HG03025 (cell line): ENCODE results near the gene CSMD2.
"Not testable (repeated sequence)": the region's sequence is repeated elsewhere in the genome, so short reads cannot be mapped to it uniquely, and the experiment has no call there.

Experiments used
- ATAC-seq: cut with Tn5 transposase; IDR thresholded peaks from one replicate; pipeline ENCODE4 v1.9.1; 2021; ENCODE audit warnings: mild to moderate bottlenecking, moderate library complexity; ENCODE audit not compliant: unreplicated experiment, low FRiP score

The CSMD2 gene

GRCh38 chr1:34016281-34016680, 148.7 kb downstream of the CSMD2 start:
- ATAC-seq, result not testable (repeated sequence)

DNA sequence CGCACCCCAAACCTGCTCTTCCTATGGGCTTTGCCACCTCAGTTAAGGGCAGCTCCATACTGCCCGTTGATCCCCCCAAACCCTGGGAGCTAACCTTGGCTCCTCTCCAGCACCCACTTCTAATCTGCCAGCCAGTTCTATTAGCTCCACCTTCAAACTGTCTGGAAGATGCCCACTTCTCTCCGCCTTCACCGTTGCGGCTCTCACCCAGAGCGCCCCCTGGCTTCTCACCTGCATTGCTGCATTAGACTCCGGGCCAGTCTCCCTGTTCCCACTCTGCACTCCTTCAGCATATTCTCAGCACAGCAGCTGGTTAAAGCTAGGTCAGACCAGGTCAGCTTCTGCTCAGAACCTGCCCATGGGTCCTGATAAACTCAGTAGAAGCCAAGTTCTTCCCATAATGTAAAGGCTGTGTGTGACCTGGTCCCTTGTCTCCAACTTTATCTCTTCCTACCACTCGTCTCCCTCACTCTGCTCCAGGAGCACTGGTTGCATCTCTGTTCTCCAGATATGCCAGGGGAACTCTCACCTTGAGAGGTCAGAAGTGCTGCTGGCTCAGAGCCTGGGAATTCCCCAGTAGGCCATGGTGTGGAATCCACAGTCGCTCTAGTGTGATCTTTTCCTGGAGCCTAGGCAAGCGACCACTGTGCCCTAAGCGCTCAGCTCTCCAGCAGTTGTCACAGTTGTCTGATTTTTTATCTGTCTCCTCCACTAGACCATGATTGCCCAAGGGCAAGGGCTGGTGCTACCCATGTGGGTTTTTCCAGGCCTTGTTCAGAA, 150.9 kb downstream of the CSMD2 start:
- ATAC-seq, result no peak

DNA sequence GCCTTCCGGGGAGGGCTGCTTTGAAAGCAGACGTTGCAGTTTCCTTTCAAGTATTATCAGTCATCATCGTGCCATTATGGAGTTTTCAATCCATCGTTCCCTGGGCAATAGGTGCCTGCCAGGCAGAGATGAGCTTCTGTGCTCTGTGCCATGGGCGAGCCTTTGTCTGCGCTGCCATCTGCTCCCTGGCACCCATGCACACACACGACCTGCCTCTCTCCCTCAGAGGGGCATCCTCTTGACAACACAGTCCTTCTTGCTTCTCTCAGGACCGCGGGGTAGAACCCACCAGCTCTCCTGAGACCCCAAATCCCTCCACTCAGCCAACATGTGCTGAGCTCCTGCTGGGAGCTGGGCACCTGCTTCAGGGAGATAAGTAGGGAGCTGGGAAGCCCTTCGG, 151.9 kb downstream of the CSMD2 start:
- ATAC-seq, result no peak

GRCh38 chr1:34009340-34009985, 155.6 kb downstream of the CSMD2 start:
- ATAC-seq, result no peak

- ATAC-seq, result no peak
These were observed 157.3 kb downstream of the CSMD2 start for GRCh38 chr1:34007760-34008159.

DNA sequence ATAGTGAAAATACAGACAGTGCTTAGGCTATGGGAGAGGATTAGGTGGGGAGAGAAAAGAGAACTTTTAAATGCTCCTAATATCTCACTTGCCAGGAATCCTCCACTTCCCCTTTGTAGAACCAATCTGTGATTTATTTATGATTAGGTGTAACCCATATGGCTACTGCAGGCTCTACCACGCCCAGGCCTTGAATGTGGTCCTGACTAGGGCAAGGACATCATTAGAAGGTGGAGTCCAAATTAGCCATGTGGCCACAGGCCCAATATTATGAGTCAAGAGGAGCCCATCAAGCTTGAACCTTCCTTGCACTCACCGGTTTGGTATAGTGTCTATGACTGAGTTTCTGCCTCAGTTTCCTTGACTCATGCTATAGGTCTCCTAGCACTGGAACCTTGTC, 159.7 kb downstream of the CSMD2 start:
- ATAC-seq, result no peak

DNA sequence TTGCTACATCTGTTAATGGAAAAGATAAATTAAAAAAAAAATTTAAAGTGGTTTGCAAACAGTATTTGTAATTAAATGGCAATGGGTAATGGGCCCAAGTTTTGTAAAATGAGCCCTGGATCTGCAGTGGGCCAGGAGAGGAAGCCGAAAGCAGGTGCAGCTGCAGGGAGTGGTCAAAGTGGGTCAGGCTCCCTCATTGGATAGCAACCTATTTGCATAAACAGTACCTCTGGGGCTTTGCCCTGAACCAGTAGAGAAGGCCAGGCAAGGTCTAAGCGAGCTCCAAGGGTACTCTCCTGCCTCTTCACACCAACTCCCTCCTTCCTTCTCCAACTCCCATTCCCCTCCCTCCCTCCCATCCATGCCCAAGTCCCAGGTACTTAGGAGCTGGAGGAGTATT, 162.2 kb downstream of the CSMD2 start:
- no peak for ATAC-seq

- ATAC-seq, result no peak
These were observed 167.6 kb downstream of the CSMD2 start for GRCh38 chr1:33997127-33998036.

- no peak for ATAC-seq
These were observed 168.7 kb downstream of the CSMD2 start for GRCh38 chr1:33996281-33996680.

DNA sequence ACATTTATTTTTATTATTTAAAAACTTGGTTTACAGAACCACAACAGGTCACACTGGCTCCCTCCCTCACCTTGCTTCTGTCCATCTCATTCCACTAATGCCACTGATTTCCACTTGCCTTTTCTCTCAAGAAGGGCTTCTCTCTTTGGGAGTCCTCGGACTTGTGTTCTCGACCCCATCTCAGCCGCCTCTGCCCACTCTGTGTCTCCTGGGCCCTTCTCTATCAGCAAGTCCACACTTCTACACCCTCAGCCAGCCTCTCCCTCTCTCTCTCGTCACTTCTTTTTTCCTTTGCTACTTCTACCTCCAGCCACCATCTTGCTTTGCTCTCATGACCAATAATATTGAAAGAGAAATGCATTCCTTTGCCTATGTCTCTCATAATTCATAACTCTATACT, 171.7 kb downstream of the CSMD2 start:
- ATAC-seq, result no peak

DNA sequence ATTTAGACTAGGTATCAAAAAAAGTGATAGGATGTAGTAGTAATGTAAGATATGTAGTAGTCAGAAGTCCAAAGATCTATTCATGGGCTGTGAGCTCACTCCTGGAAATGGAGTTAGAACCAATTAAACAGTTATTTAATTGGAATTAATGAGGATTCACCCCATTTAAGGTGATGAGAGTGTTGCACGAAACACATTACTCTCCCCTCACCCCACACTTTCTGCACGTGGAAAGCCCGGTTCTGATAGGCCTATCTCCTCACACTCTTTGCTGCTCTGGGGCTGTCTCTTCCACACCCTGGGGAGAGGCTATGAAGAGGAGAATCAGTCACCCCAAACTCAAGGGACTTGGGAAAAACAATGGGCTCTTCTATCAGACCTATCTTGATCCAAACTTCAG, 174.7 kb downstream of the CSMD2 start:
- no peak for ATAC-seq

DNA sequence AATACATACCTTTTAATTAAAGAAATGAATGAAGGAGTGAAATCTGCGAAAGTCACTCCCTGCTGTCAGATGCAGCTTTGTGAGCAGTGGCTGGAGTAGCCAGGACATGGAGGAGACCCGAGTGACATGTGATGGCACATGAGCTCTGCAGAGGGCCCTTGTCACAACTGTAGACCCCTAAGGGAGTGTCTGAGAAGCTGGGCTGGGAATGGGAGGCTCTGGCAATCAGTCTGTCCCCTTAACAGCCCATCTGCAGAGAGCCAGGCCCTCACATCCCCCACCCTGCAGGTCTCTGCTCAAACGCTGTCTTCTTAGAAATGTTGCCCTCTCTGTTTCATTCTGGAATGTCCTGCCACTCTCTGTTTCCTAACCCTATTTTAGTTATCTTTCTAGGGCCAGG, 176.9 kb downstream of the CSMD2 start:
- no peak for ATAC-seq

- no peak for ATAC-seq
These were observed 178.5 kb downstream of the CSMD2 start for GRCh38 chr1:33986390-33987095.

DNA sequence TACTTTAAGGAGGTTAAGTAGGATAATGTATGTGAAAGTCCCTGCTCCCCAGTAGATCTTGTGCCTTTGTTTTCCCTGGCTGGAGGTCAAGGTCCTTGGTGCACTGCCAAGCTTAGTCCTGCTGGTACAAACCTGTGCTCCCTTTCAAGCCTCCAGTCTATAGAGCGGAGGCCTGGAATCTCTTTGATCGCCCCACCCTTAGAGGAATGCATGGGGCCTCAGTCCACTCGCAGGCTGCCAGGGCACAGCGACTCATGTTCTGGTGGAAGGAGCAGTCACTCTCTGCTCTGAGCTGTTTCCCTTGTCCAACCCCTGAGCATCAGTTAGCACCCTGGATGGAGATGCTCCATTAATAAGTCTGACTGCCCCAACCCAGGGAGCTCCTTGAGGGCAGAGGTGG, 179.4 kb downstream of the CSMD2 start:
- ATAC-seq, result no peak

DNA sequence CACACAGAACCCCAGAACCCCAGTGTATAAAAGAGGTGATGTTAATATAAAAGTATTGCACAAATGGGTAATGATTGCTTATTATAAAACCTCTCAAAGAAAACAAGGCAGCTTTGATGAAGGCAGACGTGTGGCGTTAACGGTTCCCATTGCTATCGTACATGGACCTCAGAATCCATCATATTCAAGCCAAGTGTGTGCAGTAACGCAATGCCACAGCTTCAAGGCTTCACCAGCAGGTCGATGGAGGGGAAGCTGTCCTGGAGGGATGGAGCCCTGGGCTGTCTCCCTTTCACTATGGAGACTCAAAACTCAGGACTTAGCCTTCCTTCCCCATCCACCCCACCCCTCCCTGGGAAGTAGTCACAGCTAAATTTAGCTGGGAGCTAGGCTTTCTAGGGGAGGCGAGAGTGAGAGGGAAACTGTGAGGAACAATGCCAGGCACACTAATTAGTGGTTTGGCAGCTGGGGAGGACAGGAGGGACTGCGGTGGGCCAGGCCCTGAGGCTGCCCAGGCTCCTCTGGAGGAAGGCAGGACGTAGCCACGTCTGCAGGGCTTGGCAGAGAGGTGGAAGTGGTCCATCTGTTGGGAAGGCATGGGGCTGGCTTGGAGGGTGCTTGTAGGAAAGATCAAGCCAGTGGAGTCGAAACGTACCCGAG, 180.0 kb downstream of the CSMD2 start:
- no peak for ATAC-seq

- ATAC-seq, result no peak
These were observed 182.6 kb downstream of the CSMD2 start for GRCh38 chr1:33982419-33982818.

GRCh38 chr1:33979341-33979740, 185.7 kb downstream of the CSMD2 start:
- ATAC-seq, result no peak

DNA sequence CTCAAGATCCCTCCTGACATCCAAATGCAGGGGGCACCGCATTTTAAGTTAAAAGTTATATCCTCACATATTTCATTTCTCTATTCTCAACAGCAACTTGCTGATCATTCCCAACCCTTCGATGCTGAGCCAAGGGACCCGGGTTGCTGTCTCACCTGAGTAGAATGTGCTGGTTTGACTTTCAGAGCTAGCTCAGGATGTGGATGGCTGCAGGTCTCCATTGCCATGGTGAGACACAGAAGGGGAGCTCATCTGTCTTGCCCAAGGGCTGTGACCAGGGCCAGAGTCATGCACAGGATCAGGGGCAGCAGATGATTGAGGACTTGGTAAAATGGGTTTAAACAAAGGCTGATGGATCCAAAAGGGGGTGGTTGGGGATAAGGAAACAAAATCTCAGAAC, 189.1 kb downstream of the CSMD2 start:
- ATAC-seq, result no peak

DNA sequence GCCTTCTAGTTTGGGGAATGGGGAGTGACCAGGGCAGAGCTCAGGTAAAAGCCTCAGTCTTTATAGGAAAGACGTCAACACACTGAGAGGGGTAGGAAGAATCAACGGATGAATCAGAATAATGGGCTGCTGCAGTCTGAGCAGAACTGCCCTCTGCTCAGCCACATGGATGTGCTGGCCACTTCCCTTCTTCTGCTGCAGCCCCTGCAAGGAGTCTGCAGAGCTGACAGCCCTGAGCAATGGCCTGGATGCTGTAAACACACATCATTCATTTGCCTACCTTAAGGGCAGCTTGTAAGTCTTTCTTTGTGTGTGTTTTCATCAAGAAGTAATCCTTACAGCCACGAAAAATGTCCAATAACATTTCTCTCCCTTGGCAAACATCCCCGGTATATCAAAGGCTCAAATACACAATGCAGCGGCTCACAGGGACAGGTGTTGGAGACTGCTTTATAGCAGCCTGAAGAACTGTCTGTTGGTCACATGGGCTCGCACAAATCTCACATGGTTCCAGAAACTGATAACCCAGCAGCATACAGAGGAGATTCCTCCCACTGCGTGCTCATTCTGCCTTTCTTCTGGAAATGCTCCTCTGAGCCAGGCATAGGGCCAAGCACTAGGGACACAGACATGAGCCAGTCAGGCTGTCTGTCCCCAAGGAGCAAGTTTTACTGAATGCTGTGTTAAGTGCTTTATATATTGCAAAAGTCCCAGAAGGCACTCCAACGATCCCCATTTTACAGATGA, 191.1 kb downstream of the CSMD2 start:
- ATAC-seq, result no peak
